GM18907 (cell line): Measurements from ENCODE around the gene MAP3K5.
"Not testable (repeated sequence)": the region's sequence is repeated elsewhere in the genome, so short reads cannot be mapped to it uniquely, and the experiment has no call there.

Experiments used
- ATAC-seq: cut with Tn5 transposase; IDR thresholded peaks from one replicate; pipeline ENCODE4 v1.9.1; 2021; ENCODE audit warnings: mild to moderate bottlenecking, moderate library complexity; ENCODE audit not compliant: unreplicated experiment

The MAP3K5 gene, protein sequence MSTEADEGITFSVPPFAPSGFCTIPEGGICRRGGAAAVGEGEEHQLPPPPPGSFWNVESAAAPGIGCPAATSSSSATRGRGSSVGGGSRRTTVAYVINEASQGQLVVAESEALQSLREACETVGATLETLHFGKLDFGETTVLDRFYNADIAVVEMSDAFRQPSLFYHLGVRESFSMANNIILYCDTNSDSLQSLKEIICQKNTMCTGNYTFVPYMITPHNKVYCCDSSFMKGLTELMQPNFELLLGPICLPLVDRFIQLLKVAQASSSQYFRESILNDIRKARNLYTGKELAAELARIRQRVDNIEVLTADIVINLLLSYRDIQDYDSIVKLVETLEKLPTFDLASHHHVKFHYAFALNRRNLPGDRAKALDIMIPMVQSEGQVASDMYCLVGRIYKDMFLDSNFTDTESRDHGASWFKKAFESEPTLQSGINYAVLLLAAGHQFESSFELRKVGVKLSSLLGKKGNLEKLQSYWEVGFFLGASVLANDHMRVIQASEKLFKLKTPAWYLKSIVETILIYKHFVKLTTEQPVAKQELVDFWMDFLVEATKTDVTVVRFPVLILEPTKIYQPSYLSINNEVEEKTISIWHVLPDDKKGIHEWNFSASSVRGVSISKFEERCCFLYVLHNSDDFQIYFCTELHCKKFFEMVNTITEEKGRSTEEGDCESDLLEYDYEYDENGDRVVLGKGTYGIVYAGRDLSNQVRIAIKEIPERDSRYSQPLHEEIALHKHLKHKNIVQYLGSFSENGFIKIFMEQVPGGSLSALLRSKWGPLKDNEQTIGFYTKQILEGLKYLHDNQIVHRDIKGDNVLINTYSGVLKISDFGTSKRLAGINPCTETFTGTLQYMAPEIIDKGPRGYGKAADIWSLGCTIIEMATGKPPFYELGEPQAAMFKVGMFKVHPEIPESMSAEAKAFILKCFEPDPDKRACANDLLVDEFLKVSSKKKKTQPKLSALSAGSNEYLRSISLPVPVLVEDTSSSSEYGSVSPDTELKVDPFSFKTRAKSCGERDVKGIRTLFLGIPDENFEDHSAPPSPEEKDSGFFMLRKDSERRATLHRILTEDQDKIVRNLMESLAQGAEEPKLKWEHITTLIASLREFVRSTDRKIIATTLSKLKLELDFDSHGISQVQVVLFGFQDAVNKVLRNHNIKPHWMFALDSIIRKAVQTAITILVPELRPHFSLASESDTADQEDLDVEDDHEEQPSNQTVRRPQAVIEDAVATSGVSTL (N-terminal part only)

DNA sequence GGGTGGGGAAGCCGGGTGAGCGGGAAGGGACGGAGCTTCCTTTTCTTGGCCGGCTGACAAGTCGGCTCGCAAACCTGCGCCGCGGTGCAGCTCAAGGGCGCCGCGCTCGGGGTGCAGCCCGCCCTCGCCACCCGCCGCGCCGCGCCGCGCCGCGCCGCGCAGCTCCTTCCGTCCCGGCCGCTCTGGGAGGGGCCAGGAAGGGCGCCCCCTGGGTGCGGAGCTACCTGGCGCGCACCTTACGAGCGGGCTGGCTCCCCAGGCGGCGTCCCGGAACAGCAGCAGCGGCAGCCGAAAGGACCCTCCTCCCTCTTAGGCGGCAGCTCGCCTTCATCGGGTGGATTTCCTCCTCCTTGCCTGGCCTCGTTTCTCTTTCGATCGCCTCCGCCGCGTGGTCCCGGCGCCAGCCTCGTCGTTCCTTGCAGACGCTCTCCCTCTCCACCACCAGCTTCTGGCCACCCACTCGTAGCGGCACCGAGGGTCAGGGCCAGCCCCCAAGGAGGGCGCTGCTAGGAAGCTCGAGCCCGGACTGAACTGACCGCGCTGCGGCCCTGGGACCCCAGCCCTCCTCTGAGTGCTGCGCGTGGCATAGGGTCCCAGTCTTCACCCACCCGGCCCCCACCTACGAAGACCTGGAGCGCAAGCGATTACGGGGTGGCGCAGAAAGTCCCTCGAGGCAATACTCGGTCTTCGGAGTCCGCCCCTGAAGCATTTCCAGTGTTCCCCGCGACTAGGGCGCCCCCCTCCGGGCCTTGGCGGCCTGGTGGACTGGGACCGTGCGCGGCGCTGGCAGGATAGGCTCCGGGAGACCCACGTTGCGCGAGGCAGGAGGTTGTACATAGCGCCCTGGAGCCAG is at the start of gene MAP3K5:
Gene MAP3K5, minus strand, starts transcription at position 68 of the 853 bp plus-strand sequence. CDS start 320 bp downstream, outside the sequence.
- peak; percentile 67 for ATAC-seq

DNA sequence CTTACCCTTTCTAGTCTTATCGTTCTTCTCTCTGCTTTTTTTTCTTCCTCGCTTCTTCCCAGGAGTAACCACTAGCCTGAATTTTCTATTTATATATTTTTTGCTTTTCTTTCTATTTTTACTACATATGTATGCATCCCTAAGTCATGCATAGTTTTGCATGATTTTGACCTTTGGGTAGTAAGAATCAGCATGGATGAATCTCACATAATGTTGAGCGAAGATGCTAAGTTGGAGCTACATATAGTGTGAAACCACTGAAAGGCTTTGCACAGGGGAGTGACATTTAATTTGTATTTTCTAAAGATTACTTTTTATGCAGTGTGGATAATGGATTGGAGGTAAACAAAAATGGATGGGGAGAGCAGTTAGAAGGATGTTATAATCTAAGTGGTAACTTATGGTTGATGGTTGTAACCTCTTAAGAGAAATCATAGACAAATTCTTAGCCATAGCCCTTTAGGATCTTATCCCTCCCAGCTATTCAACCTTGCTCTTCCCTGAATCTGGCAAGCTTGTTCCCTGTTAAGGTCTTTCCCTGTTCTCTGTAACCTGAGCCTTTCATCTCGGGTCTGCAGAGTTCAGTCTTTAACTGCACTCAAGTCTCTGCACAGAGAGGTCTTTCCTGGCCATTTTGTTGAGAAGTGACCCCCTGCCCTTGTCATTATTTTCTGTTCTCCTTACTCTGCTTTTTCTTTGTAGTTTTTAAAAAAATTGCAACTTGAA is 48.2 kb upstream of the MAP3K5 start:
- no peak for ATAC-seq

DNA sequence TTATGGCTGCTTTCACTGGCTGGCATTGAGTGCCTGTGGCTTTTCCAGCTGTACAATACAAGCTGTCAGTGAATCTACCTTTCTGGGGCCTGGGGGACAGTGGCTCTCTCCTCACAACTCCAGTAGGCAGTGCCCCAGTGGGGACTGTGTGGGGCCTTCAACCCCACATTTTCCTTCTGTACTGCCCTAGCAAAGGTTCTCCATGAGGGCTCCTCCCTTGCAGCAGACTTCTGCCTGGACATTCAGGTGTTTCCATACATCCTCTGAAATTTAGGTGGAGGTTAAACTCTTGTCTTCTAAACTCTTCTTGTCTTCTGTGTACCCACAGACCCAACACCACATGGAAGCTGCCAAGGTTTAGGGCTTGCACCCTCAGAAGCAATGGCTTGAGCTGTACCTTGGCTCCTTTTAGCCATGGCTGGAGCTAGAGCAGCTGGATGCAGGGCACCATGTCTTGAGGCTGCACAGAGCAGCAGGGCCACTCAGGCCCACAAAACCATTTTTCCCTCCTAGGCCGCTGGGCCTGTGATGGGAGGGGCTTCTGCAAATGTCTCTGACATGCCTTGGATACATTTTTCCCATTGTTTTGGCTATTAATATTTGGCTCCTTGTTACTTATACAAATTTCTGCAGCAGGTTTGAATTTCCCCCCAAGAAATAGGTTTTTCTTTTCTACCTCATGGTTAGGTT is 39.7 kb upstream of the MAP3K5 start:
- ATAC-seq, result no peak

DNA sequence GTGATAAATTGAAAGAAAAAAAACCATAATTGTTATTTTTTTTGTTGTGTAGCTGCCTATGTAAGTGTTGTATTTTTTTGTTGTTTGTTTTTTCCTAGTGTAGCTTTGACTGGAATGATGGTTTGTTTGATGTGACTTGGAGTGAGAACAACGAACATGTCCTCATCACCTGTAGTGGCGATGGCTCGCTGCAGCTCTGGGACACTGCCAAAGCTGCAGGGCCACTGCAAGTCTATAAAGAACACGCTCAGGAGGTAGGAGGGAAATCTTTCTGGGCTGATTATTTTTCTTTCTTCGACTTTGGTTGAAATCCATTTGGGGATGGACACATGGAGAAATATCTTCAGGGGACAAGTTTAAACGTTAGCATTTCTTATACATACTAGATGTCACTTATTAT is 33.9 kb upstream of the MAP3K5 start:
- no peak for ATAC-seq

DNA sequence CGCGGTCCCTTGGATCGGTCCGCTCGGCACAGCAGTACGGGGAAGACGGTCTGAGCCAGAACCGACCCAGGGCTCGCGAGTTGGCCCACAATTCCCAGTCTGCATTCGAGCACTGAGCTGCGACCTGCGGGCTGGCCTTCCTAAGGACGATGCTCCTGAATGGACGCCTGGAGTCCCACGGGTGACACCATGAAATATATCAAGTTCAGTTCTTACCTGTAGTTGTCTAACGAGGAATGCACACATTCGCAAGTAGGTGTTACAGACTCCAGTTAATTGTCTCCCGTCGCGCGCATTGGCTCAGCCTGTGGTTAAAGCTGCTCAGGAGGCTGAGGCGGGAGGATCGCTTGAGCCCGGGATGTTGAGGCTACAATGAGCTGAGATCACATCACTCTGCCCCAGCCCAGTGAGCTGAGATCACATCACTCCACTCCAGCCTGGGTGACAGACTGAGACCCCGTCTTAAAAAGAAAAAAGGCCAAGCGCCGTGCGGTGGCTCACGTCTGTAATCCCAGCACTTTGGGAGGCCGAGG is 30.9 kb upstream of the MAP3K5 start:
- ATAC-seq, result no peak

DNA sequence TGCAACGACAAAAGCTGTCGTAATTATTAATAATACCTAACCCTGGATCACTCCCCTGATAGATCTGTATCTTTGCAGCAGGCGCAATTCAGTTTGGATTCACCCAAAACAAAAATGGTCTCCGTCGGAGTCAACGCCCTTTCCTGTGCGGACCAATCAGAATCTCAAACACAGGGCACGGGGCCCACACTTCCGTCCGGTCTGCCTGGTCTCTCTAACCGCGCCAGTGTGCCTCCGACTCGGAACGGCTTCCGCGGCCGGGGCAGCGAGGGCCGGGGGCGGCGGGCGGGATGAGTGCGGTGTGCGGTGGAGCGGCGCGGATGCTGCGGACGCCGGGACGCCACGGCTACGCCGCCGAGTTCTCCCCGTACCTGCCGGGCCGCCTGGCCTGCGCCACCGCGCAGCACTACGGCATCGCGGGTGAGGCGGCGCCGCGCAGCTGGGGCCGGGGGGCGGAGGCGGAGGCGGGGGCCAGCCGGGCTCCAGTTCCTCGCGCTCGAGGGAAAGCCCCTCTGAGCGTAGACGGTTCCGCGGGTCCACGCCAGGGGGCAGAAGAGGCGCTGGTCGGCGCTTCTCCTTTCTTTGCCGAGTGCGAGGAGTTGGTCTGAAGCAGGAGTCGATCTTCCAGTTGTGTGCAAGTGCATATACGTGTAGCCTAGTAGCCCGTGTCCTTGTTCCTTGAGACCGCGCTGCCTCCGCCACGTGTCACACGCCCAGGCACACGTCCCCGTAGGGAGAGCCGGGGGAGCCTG is 30.3 kb upstream of the MAP3K5 start, which contains the start of gene PEX7:
Gene PEX7, plus strand, starts transcription at position 217 of the 752 bp plus-strand sequence. Its CDS starts 74 bp downstream, at position 291.
- ATAC-seq, result peak; percentile 98

DNA sequence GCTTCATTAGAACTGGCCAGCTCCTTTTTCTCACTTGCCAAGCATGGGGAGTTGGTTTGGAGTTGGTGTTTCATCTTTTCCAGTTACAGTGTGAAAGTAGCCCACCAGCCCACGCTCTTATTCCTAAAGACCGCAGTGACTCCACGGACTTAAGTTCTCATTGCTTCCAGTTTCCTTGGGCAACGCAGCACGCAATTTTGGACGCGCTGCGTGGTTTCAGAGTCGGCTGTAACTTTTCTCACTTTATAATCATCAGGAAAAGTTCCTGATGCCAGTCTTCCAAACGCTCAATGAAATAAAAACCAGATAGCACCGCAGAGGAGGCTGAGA is 29.7 kb upstream of the MAP3K5 start:
- ATAC-seq, result peak; percentile 8

DNA sequence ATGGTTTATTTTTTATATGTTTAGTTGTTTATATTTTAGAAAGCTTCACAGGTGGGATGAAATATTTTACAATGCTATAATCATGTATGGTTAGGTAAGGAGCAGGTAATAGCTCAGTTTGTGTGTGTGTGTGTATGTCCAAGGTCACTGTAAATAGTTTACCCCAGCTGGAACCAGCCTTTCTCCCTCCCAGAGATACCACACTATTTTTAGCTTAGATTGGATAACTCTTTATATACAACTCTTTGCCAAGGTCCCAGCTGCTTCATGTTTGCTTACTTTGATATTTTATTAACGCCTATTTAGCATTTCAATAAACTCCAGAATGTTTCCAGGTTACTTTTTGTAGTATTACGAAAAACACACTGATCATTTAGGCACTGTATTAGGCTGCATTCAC is 28.3 kb upstream of the MAP3K5 start:
- ATAC-seq, result no peak

DNA sequence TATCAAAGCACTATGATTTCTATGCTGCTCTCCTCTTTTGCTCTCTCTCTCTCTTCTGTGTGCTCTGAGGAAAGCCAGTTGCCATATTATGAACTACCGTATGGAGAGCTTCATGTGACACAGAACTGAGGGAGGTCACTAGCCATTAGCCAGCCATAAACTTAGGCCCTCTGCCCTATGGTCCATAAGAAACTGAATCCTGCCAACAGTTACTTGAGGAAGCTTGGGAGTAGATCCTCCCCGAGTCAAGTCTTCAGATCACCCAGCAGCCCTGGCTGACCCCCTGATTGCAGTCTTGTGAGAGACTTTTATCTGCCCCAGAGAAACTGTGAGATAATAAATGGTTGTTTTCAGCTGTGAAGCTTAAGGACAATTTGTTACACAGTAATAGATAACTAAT is 24.4 kb upstream of the MAP3K5 start:
- ATAC-seq, result no peak

DNA sequence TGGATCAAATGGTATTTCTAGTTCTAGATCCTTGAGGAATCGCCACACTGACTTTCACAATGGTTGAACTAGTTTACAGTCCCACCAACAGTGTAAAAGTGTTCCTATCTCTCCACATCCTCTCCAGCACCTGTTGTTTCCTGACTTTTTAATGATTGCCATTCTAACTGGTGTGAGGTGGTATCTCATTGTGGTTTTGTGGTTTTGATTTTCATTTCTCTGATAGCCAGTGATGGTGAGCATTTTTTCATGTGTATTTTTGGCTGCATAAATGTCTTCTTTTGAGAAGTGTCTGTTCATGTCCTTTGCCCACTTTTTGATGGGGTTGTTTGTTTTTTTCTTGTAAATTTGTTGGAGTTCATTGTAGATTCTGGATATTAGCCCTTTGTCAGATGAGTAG is 23.3 kb upstream of the MAP3K5 start:
- not testable (repeated sequence) for ATAC-seq

DNA sequence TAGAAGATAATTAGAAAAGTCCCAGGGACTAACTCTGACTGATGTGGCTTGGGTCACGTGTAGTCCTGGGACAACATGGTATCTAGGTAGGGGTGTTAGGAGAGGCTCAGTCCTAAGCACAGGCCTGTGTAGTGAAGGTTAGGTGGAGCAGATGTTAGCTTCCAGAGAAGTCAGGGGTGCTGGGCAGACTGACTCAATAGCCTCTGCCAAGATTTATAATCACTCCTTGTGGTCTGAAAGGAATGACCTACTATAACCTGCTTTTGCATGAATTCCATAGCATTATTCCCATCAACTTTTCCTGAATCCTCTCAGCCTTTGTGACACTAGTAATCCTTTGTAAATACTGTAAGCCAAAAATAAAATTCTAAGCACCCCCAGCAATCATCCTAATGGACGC is 19.9 kb upstream of the MAP3K5 start:
- no peak for ATAC-seq

DNA sequence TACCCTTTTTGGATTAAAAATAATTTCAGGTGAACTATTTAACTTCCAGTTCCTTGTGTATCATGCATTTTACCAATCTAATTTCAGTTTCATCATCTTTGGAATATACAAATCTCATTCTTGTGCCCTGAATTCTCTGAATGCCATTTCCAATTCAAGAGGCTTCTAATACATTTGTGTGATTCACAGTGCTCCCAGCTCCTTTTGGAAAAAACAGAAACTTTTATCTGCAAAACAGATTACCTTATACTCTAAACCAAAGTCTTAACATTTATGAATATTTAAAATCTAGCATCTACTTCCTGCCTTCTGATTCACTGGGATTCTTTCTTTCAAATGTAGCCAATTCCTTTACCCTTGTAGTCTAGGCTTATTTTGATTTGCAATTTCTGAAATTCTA is 19.0 kb upstream of the MAP3K5 start:
- no peak for ATAC-seq

DNA sequence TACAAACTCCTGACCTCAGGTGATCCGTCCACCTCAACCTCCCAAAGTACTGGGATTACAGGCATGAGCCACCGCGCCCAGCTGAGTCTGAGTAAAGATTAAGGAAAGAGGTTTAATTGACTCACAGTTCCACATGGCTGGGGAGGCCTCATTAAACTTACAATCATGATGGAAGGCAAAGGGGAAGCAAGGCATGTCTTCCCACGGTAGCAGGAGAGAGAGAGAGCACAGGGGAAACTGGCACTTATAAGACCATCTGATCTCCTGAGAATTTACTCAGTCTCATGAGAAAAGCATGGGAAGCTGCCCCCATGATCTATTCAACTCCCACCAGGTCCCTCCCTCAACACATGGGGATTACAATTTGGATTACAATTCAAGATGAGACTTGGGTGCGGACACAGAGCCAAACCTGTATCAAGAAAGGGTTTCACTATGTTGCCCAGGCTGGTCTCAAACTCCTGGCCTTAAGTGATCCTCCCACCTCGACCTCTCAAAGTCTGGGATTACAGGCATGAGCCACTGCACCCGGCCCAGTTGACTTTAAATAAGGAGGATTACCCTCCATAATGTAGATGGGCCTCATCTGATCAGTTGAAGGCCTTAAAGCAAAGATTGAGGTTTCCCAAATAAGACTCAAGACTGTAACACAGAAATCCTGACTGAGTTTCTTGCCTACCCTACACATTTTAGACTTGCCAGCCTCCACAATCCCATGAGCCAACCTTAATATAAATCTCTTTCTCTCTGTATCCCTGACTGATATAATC is 17.0 kb upstream of the MAP3K5 start:
- ATAC-seq, result no peak

DNA sequence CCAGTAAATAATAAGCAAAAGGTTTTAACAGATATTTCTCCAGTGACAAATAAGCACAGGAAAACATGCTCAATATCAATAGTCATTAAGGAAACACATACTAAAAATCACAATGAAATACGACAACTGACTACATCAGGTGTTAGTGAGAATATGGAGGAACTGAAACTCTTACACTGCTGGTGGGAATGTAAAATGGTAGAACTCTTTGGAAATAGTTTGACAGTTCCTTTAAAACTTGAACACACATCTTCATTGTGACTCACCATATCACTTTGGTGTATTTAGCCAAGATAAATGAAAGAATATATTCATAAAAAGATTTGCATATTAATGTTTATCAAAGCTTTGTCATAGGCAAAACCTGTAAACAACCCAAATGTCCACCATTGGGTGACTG is 11.3 kb upstream of the MAP3K5 start:
- ATAC-seq, result no peak

DNA sequence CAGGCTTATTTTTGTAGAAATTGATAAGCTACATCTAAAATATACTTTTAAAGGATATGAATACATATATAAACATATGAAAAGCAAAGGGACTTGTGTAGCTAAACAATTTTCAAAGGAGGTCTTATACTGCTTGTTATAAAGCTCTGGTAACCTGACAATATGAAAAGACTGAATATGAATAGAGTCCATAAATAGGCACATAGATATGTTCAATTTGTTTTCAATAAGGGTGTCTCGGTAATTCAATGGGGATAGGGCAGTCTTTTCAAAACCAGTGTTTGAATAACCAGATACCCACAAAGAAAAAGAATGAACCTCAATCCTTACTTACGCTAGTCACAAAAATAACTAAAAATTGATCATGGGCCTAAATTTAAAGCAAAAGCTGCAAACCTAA is 9.3 kb upstream of the MAP3K5 start:
- no peak for ATAC-seq

DNA sequence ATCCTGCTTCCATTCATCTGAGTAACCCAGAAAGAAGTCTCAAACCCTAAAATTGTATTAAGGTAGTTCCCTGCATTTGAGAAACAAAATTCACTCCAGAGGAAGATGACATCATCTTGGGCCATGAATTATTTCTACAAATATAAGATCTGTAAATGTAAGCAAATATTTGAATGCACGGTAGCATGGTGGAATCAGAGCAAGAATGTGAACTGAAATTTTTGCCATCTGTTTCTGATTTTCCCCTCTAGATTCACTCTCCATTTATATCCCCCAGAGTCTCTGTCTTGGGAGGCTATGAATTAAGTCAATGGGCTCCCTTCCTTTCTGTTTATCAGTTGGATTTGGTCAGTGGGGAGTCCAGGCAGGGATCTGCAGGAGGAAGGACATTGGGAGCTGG is 5.8 kb upstream of the MAP3K5 start:
- ATAC-seq, result no peak

DNA sequence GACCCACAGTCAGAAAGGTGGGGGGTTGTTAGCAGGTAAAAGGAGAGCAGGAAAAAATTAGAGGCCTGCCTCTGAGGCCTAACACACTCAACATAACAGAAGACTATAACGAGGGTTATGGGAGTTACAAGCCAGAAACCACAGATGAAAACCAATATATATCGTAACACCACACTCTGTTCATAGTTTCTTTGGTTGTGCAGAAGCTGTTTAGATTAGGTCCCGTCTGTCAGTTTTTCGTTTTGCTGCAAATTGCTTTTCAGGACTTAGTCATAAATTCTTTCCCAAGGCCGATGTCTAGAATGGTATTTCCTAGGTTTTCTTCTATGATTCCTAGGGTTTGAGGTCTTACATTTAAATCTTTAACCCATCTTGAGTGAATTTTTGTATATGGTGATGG is 3.7 kb upstream of the MAP3K5 start:
- ATAC-seq, result no peak
